HUES64 (cell line): ENCODE results near the gene SCFD2.

ENCODE experiments used
- H3K27ac ChIP-seq: 2 replicates; pipeline ENCODE4 v1.7.0; 2013; ENCODE audit warnings: low read depth, low read length, inconsistent platforms
- H3K27me3 ChIP-seq: 2 replicates; pipeline ENCODE4 v1.6.1; 2013; ENCODE audit warnings: mild to moderate bottlenecking, low read length; ENCODE audit not compliant: insufficient read depth
- H3K36me3 ChIP-seq: 2 replicates; pipeline ENCODE4 v1.6.1; 2013; ENCODE audit warnings: mild to moderate bottlenecking, low read length; ENCODE audit not compliant: insufficient read depth
- H3K4me1 ChIP-seq: 2 replicates; pipeline ENCODE4 v1.6.1; 2013; ENCODE audit warnings: mild to moderate bottlenecking, low read length, moderate library complexity; ENCODE audit not compliant: insufficient read depth
- H3K4me3 ChIP-seq: 2 replicates; pipeline ENCODE4 v1.5.1; 2013; ENCODE audit warnings: mild to moderate bottlenecking, low read length, moderate library complexity
- H3K9ac ChIP-seq: 2 replicates; pipeline ENCODE4 v1.6.1; 2013; ENCODE audit warnings: mild to moderate bottlenecking, low read depth, low read length
- H3K9me3 ChIP-seq: 2 replicates; pipeline ENCODE4 v1.6.1; 2013; ENCODE audit warnings: low read depth, low read length; ENCODE audit not compliant: insufficient read depth
- WGBS: fragments of 150-250, 120-280 bp; methylation state at CpG from one replicate; pipeline ENCODE4 v1.1.7; 2013; ENCODE audit warnings: missing lambda C conversion rate; 5-methylcytosine and 5-hydroxymethylcytosine counted together

The SCFD2 gene

GRCh38 chr4:53007024-53007423 is 358.8 kb downstream of the SCFD2 start:
- peaks cover 2% of the 10 kb centered on the region; the same call in 1 of the 2 replicates for H3K4me1 ChIP-seq
- no peaks in the 10 kb centered on the region for H3K36me3 ChIP-seq
- H3K9me3 ChIP-seq, result 0 out of 2 replicates have a peak, but pooled peaks cover 5% of the 10 kb centered on the region
- WGBS, result 95% methylated on average over 4 of the region's 4 CpGs
- H3K27ac ChIP-seq, result no peak overlapping the region
- H3K4me3 ChIP-seq, result no peak overlapping the region
- H3K9ac ChIP-seq, result no peak overlapping the region
- H3K27me3 ChIP-seq, result no peaks in the 10 kb centered on the region

GRCh38 chr4:53005808-53006207 is 360.1 kb downstream of the SCFD2 start:
- H3K9ac ChIP-seq, result no peak overlapping the region
- no peaks in the 10 kb centered on the region for H3K36me3 ChIP-seq
- H3K9me3 ChIP-seq, result 0 out of 2 replicates have a peak, but pooled peaks cover 5% of the 10 kb centered on the region
- no peak overlapping the region for H3K4me3 ChIP-seq
- no peak overlapping the region for H3K27ac ChIP-seq
- no peaks in the 10 kb centered on the region for H3K27me3 ChIP-seq
- 97% methylated on average over 3 of the region's 3 CpGs for WGBS
- no peaks in the 10 kb centered on the region for H3K4me1 ChIP-seq

- Histone ChIP-seq H3K4me1 (no peaks in the 10 kb centered on the region), H3K27me3 (no peaks in the 10 kb centered on the region), H3K9me3 (0 out of 2 replicates have a peak, but pooled peaks cover 5% of the 10 kb centered on the region), H3K36me3 (no peaks in the 10 kb centered on the region), H3K27ac (no peak overlapping the region), H3K4me3 (no peak overlapping the region), H3K9ac (no peak overlapping the region)
- WGBS, result 87% methylated on average over 2 of the region's 2 CpGs
These were observed 360.7 kb downstream of the SCFD2 start for GRCh38 chr4:53005149-53005546.

- WGBS, result 95% methylated on average over 10 of the region's 10 CpGs
These were observed 361.2 kb downstream of the SCFD2 start for GRCh38 chr4:53004497-53005148.

GRCh38 chr4:53003959-53004358 is 361.9 kb downstream of the SCFD2 start:
- Histone ChIP-seq H3K27me3 (no peaks in the 10 kb centered on the region), H3K4me1 (no peaks in the 10 kb centered on the region), H3K27ac (no peak overlapping the region), H3K4me3 (no peak overlapping the region), H3K36me3 (no peaks in the 10 kb centered on the region), H3K9me3 (0 out of 2 replicates have a peak, but pooled peaks cover 5% of the 10 kb centered on the region), H3K9ac (no peak overlapping the region)
- 96% methylated on average over 3 of the region's 3 CpGs for WGBS

More at GRCh38 chr4:53004497-53005148, 361.2 kb downstream of the SCFD2 start:
- Histone ChIP-seq H3K27ac (no peak overlapping the region), H3K36me3 (no peaks in the 10 kb centered on the region), H3K9ac (no peak overlapping the region), H3K27me3 (no peaks in the 10 kb centered on the region), H3K9me3 (0 out of 2 replicates have a peak, but pooled peaks cover 5% of the 10 kb centered on the region), H3K4me1 (no peaks in the 10 kb centered on the region), H3K4me3 (no peak overlapping the region)

GRCh38 chr4:53000560-53000959 is 365.3 kb downstream of the SCFD2 start:
- no peak overlapping the region for H3K4me3 ChIP-seq
- no peaks in the 10 kb centered on the region for H3K36me3 ChIP-seq
- H3K9ac ChIP-seq, result no peak overlapping the region
- no peak overlapping the region for H3K27ac ChIP-seq
- no peaks in the 10 kb centered on the region for H3K4me1 ChIP-seq
- no peaks in the 10 kb centered on the region for H3K9me3 ChIP-seq
- H3K27me3 ChIP-seq, result no peaks in the 10 kb centered on the region
- 95% methylated on average over 6 of the region's 6 CpGs for whole genome bisulfite sequencing

GRCh38 chr4:52999626-53000025 is 366.2 kb downstream of the SCFD2 start:
- WGBS, result 94% methylated on average over 6 of the region's 6 CpGs
- H3K27me3 ChIP-seq, result no peaks in the 10 kb centered on the region

GRCh38 chr4:52998413-52998812 is 367.4 kb downstream of the SCFD2 start:
- H3K27me3 ChIP-seq, result no peaks in the 10 kb centered on the region
- no peaks in the 10 kb centered on the region for H3K36me3 ChIP-seq
- H3K9me3 ChIP-seq, result no peaks in the 10 kb centered on the region
- no peaks in the 10 kb centered on the region for H3K4me1 ChIP-seq
- no peak overlapping the region for H3K4me3 ChIP-seq
- no peak overlapping the region for H3K9ac ChIP-seq
- 95% methylated on average over 2 of the region's 3 CpGs for WGBS
- H3K27ac ChIP-seq, result no peak overlapping the region

More at GRCh38 chr4:52999626-53000025, 366.2 kb downstream of the SCFD2 start:
- no peaks in the 10 kb centered on the region for H3K9me3 ChIP-seq
- H3K36me3 ChIP-seq, result no peaks in the 10 kb centered on the region
- H3K4me3 ChIP-seq, result no peak overlapping the region
- H3K9ac ChIP-seq, result no peak overlapping the region
- H3K4me1 ChIP-seq, result no peaks in the 10 kb centered on the region
- no peak overlapping the region for H3K27ac ChIP-seq

GRCh38 chr4:52997132-52997416 is 368.8 kb downstream of the SCFD2 start:
- Histone ChIP-seq H3K9ac (no peak overlapping the region), H3K9me3 (no peaks in the 10 kb centered on the region), H3K27me3 (no peaks in the 10 kb centered on the region), H3K27ac (no peak overlapping the region), H3K36me3 (no peaks in the 10 kb centered on the region), H3K4me1 (no peaks in the 10 kb centered on the region), H3K4me3 (no peak overlapping the region)
- WGBS, result 96% methylated on average over 3 of the region's 3 CpGs

- WGBS, result 86% methylated on average over 5 of the region's 7 CpGs
- no peak overlapping the region for H3K9ac ChIP-seq
- no peaks in the 10 kb centered on the region for H3K27me3 ChIP-seq
- H3K27ac ChIP-seq, result no peak overlapping the region
- H3K9me3 ChIP-seq, result peaks cover 3% of the 10 kb centered on the region; the same call in 1 of the 2 replicates
- no peak overlapping the region for H3K4me3 ChIP-seq
- no peaks in the 10 kb centered on the region for H3K36me3 ChIP-seq
- H3K4me1 ChIP-seq, result no peaks in the 10 kb centered on the region
These were observed 369.4 kb downstream of the SCFD2 start for GRCh38 chr4:52996261-52997131.

- Histone ChIP-seq H3K27ac (no peak overlapping the region), H3K4me3 (no peak overlapping the region), H3K36me3 (no peaks in the 10 kb centered on the region), H3K27me3 (no peaks in the 10 kb centered on the region), H3K9ac (no peak overlapping the region), H3K4me1 (no peaks in the 10 kb centered on the region), H3K9me3 (peaks cover 5% of the 10 kb centered on the region; the same call in 1 of the 2 replicates)
- WGBS, result 96% methylated on average over 5 of the region's 5 CpGs
These were observed 370.4 kb downstream of the SCFD2 start for GRCh38 chr4:52995360-52996030.
